ENCODE measurements around the gene IFI27L2.

DNA sequence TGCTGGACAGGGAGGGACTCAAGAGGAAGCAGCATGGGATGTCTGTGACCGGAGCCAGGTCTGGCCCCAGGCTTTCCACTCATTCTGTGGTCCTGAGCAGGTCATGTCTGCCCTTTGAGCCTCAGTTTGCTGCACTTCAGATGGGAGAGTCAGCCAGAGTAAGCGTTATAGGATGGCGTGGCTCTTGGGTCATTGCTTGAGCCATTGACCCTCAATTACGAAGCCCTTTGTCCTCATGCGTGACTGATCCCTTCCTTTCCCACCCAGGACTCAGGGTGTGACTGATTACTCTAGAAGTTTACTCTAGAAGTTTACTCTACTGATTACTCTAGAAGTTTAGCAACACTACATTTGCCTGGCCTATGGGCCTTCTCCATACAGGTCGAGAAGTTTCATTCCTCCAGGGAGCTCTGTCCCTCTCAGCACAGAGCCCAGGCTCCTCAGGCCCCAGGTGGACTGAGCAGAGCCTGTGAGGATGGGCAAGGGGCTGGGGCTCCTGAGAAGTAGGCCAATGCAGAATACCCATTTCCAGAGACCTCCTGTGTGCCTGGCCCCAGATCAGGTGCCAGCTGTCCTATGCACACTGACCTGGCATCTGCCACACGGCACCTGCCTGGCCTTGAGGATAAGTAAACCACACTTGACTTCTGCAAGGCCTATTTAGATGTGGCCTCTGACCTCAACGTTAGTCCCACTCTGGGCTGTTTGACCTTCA, 26.5 kb downstream of the IFI27L2 start:
- TF ChIP-seq CTCF (conservative IDR thresholded peaks at IDR 0.05 in 1 of 2, IDR thresholded peaks at IDR 0.05 in 1 of 2; ENCODE audit: low read depth in 1 of 2, low read length in 2 of 2) (no peak), EZH2 (IDR thresholded peaks at IDR 0.05; ENCODE audit: low read length, missing control alignments) (no peak)
